GM21367 (cell line): ENCODE measurements around the gene IPO11.

Experiments
- ATAC-seq: cut with Tn5 transposase; IDR thresholded peaks from one replicate; pipeline ENCODE4 v1.9.1; 2021; ENCODE audit not compliant: unreplicated experiment

IPO11 gene

GRCh38 chr5:62412549-62413329 is at the start of gene IPO11:
Gene IPO11 (plus strand): TSS chr5:62412763. CDS start chr5:62437280, 24,517 bp downstream.
- ATAC-seq = peak; percentile 94

GRCh38 chr5:62369039-62369438 is 43.5 kb upstream of the IPO11 start:
- no peak for ATAC-seq

- ATAC-seq = no peak
Observed at GRCh38 chr5:62371409-62371808, 41.2 kb upstream of the IPO11 start.

GRCh38 chr5:62372600-62372999 is 40.0 kb upstream of the IPO11 start:
- ATAC-seq = no peak

- ATAC-seq = no peak
Observed at GRCh38 chr5:62373382-62373781, 39.2 kb upstream of the IPO11 start.

GRCh38 chr5:62374090-62374489 is 38.5 kb upstream of the IPO11 start:
- ATAC-seq = no peak

GRCh38 chr5:62375627-62376026 is 36.9 kb upstream of the IPO11 start:
- ATAC-seq = no peak

- no peak for ATAC-seq
Observed at GRCh38 chr5:62376064-62376463, 36.5 kb upstream of the IPO11 start.

- no peak for ATAC-seq
Observed at GRCh38 chr5:62385131-62385530, 27.4 kb upstream of the IPO11 start.

GRCh38 chr5:62385816-62386400 is 26.7 kb upstream of the IPO11 start:
- no peak for ATAC-seq

GRCh38 chr5:62386824-62387223 is 25.7 kb upstream of the IPO11 start:
- no peak for ATAC-seq

GRCh38 chr5:62395210-62395950 is 17.2 kb upstream of the IPO11 start:
- no peak for ATAC-seq

- ATAC-seq = peak; percentile 96
Observed at GRCh38 chr5:62403411-62404250, 8.9 kb upstream of the IPO11 start, which contains the start of gene DIMT1. Gene DIMT1 (minus strand): TSS chr5:62403905. CDS start chr5:62403772, 133 bp downstream.

- no peak for ATAC-seq
Observed at GRCh38 chr5:62413711-62414110, 1.1 kb downstream of the IPO11 start.

GRCh38 chr5:62418462-62419076 is 6.0 kb downstream of the IPO11 start:
- ATAC-seq = no peak

- ATAC-seq = no peak
Observed at GRCh38 chr5:62419609-62420008, 7.0 kb downstream of the IPO11 start.

- no peak for ATAC-seq
Observed at GRCh38 chr5:62421414-62421813, 8.9 kb downstream of the IPO11 start.

GRCh38 chr5:62424763-62425162 is 12.2 kb downstream of the IPO11 start:
- ATAC-seq = no peak

GRCh38 chr5:62431735-62432620 is 19.4 kb downstream of the IPO11 start:
- ATAC-seq = no peak
